Vagina (tissue), 2 donors: Measurements from ENCODE around the gene ZNF37A. TPM values are rescaled to one million over a fixed set of nuclear protein-coding genes. Genes with fewer than 3 reads are reported as not detected.

ENCODE experiments used
- DNase-seq, 2 donors: peaks; one replicate each; pipeline ENCODE4 v3.0.0-alpha.2; 2017; ENCODE audit errors: extremely low spot score in 2 of 2
- H3K27ac ChIP-seq: fragments of 200-600 bp; sonication (generic); one replicate; pipeline ENCODE4 v1.5.1; 2019
- H3K27me3 ChIP-seq: fragments of 200-600 bp; sonication (generic); one replicate; pipeline ENCODE4 v1.5.1; 2019
- H3K36me3 ChIP-seq, 2 donors: fragments of 200-600 bp; sonication (generic); one replicate each; pipeline ENCODE4 v1.5.1; 2017 to 2019
- H3K4me1 ChIP-seq: fragments of 200-600 bp; sonication (generic); one replicate; pipeline ENCODE4 v1.5.1; 2019
- H3K4me3 ChIP-seq, 2 donors: fragments of 200-600 bp; sonication (generic); 1 replicate in 1 of 2; 2 replicates in 1 of 2; pipeline ENCODE4 v1.5.1; 2016 to 2019
- H3K9me3 ChIP-seq: fragments of 200-600 bp; sonication (generic); one replicate; pipeline ENCODE4 v1.5.1; 2019
- CTCF ChIP-seq, 3 experiments: fragments of 450-650 bp in 2 of 3; fragments of 200-600 bp in 1 of 3; sonication (generic) in 1 of 3; IDR thresholded peaks; one replicate each; pipeline ENCODE4 v1.5.1; 2017 to 2019; ENCODE audit warnings: antibody characterized with exemption in 3 of 3, mild to moderate bottlenecking in 2 of 3, moderate library complexity in 2 of 3
- POLR2A ChIP-seq, 2 donors: fragments of 450-650 bp; IDR thresholded peaks; one replicate each; pipeline ENCODE4 v1.6.1; 2017; ENCODE audit warnings: antibody characterized with exemption in 2 of 2, mild to moderate bottlenecking in 2 of 2, moderate library complexity in 2 of 2
- POLR2AphosphoS5 ChIP-seq, 2 donors: sonication (generic); formaldehyde crosslinking; IDR thresholded peaks; one replicate each; pipeline ENCODE4 v1.9.0; 2017; ENCODE audit warnings: antibody characterized with exemption in 2 of 2, mild to moderate bottlenecking in 2 of 2, low read depth in 1 of 2; ENCODE audit not compliant: insufficient read depth in 1 of 2
- intact Hi-C: fragments of 100-400 bp; cut with DNase I; formaldehyde crosslinking; loops from one replicate; pipeline ENCODE4 v1.15.1; 2023
- small RNA-seq: library from RNA; depleted of rRNA; stranded (forward); fragments of <200 nt; gene quantifications from one replicate; pipeline ENCODE3, GENCODE V24; 2016
- total RNA-seq: library from RNA; depleted of rRNA; stranded (reverse); fragments of >200 nt; gene quantifications from one replicate; pipeline ENCODE4 v1.2.3, GENCODE V29; 2016

Gene ZNF37A
- total RNA-seq, 1 donor from 2014 or later: 14.5 TPM

GRCh38 chr10:38184477-38184876 lies 90.3 kb downstream of the ZNF37A start:
- H3K9me3 ChIP-seq: no peaks in the 10 kb centered on the region
- no peak overlapping the region for H3K4me3 ChIP-seq
- no peak for TF ChIP-seq POLR2A (IDR thresholded peaks at IDR 0.05)
- no peak for TF ChIP-seq POLR2AphosphoS5 (IDR thresholded peaks at IDR 0.05; ENCODE audit: insufficient read depth in 1 of 2, low read depth in 1 of 2)
- no peak for TF ChIP-seq CTCF (IDR thresholded peaks at IDR 0.05)
- intact Hi-C loops: no loop called here
- H3K27me3 ChIP-seq: no peaks in the 10 kb centered on the region
- no peaks in the 10 kb centered on the region for H3K4me1 ChIP-seq
- DNase-seq: no peak
- H3K36me3 ChIP-seq: no peaks in the 10 kb centered on the region
- no peak overlapping the region for H3K27ac ChIP-seq

Small RNA genes within 50 kb of the gene (small RNA-seq; reads per million reads assigned to genes)
- gene AL117339.2: not detected
- gene AL161931.1: not detected
- not detected for gene FXYD6P2

Other genes with a start within 250 kb of the ZNF37A start
- 17.7 TPM for gene ZNF248, start 236.7 kb upstream of the ZNF37A start, total RNA-seq
- 12.8 TPM for gene ZNF25, start 117.7 kb upstream of the ZNF37A start, total RNA-seq
- gene ZNF33A, start 83.7 kb upstream of the ZNF37A start, total RNA-seq: 18.9 TPM